GM21367 (cell line): Measurements from ENCODE around the gene AP3D1.
A peak's percentile ranks its signal among the peaks of the same experiment; 100 is the strongest.
"Not testable (repeated sequence)": the region's sequence is repeated elsewhere in the genome, so short reads cannot be mapped to it uniquely, and the experiment has no call there.

Source experiments
- ATAC-seq: cut with Tn5 transposase; IDR thresholded peaks from one replicate; pipeline ENCODE4 v1.9.1; 2021; ENCODE audit not compliant: unreplicated experiment

AP3D1 gene

GRCh38 chr19:2151339-2152229, at the start of gene AP3D1:
TSS of gene AP3D1 (minus strand) at chr19:2151566. CDS start at chr19:2151334, 232 bp downstream.
- ATAC-seq = peak; percentile 80

GRCh38 chr19:2200624-2201294, 49.4 kb upstream of the AP3D1 start:
- ATAC-seq = not testable (repeated sequence)

GRCh38 chr19:2199861-2200623, 48.7 kb upstream of the AP3D1 start:
- ATAC-seq = no peak

GRCh38 chr19:2199215-2199614, 47.8 kb upstream of the AP3D1 start:
- no peak for ATAC-seq

- no peak for ATAC-seq
Measured at GRCh38 chr19:2198317-2198716, 47.0 kb upstream of the AP3D1 start.

GRCh38 chr19:2197270-2197669, 45.9 kb upstream of the AP3D1 start:
- ATAC-seq = no peak

- ATAC-seq = no peak
Measured at GRCh38 chr19:2195914-2196313, 44.5 kb upstream of the AP3D1 start.

- ATAC-seq = no peak
Measured at GRCh38 chr19:2195361-2195760, 44.0 kb upstream of the AP3D1 start.

- no peak for ATAC-seq
Measured at GRCh38 chr19:2194513-2195078, 43.2 kb upstream of the AP3D1 start.

GRCh38 chr19:2193807-2194206, 42.4 kb upstream of the AP3D1 start:
- no peak for ATAC-seq

GRCh38 chr19:2192862-2193261, 41.5 kb upstream of the AP3D1 start:
- ATAC-seq = no peak

GRCh38 chr19:2191456-2192310, 40.3 kb upstream of the AP3D1 start:
- no peak for ATAC-seq

- no peak for ATAC-seq
Measured at GRCh38 chr19:2190848-2191455, 39.6 kb upstream of the AP3D1 start.

GRCh38 chr19:2189880-2190279, 38.5 kb upstream of the AP3D1 start:
- no peak for ATAC-seq

GRCh38 chr19:2188708-2189385, 37.5 kb upstream of the AP3D1 start:
- ATAC-seq = no peak

GRCh38 chr19:2187159-2187558, 35.8 kb upstream of the AP3D1 start:
- no peak for ATAC-seq

- ATAC-seq = no peak
Measured at GRCh38 chr19:2186071-2186846, 34.9 kb upstream of the AP3D1 start.

- no peak for ATAC-seq
Measured at GRCh38 chr19:2185734-2186070, 34.3 kb upstream of the AP3D1 start.
